CD14-positive monocyte (primary cell): Measurements from ENCODE around the gene CEP20. TPM values are rescaled to one million over a fixed set of nuclear protein-coding genes. Genes with fewer than 3 reads are reported as not detected.

Experiments
- DNase-seq, 3 donors: peaks; one replicate each; pipeline ENCODE4 v3.0.0-alpha.2; 2011 to 2022
- H2AFZ ChIP-seq: 2 replicates; pipeline ENCODE4 v1.6.0; 2012; ENCODE audit warnings: mild to moderate bottlenecking, low read depth, low read length, inconsistent platforms; ENCODE audit not compliant: insufficient read depth, poor library complexity, severe bottlenecking
- H3K27ac ChIP-seq, 2 donors: 1 replicate in 1 of 2; 2 replicates in 1 of 2; pipeline ENCODE4 v1.5.1; 2012 to 2013; ENCODE audit warnings: low read length in 2 of 2, control low read depth in 1 of 2, inconsistent platforms in 1 of 2, low read depth in 1 of 2, mild to moderate bottlenecking in 1 of 2
- H3K27me3 ChIP-seq, 2 donors: one replicate each; pipeline versions ENCODE4 v1.6.0 to v1.6.1; 2011 to 2013; ENCODE audit warnings: low read length in 2 of 2; ENCODE audit not compliant: control insufficient read depth in 2 of 2, insufficient read depth in 2 of 2
- H3K36me3 ChIP-seq, 2 donors: replicated peaks in 1 of 2; 1 replicate in 1 of 2; 2 replicates in 1 of 2; pipeline versions ENCODE4 v1.5.1 to v1.6.1; 2012 to 2013; ENCODE audit warnings: low read length in 2 of 2, control low read depth in 1 of 2, inconsistent platforms in 1 of 2, mild to moderate bottlenecking in 1 of 2; ENCODE audit not compliant: insufficient read depth in 2 of 2, control insufficient read depth in 1 of 2
- H3K4me1 ChIP-seq, 2 donors: 1 replicate in 1 of 2; 2 replicates in 1 of 2; pipeline versions ENCODE4 v1.5.1 to v1.6.1; 2012 to 2013; ENCODE audit warnings: low read length in 2 of 2, control low read depth in 1 of 2, inconsistent platforms in 1 of 2, mild to moderate bottlenecking in 1 of 2, moderate library complexity in 1 of 2; ENCODE audit not compliant: insufficient read depth in 2 of 2, control insufficient read depth in 1 of 2
- H3K4me2 ChIP-seq: replicated peaks from 2 replicates; pipeline ENCODE3; 2012; ENCODE audit warnings: low read length, moderate library complexity, mild to moderate bottlenecking; ENCODE audit not compliant: poor library complexity, severe bottlenecking; ENCODE audit errors: extremely low read depth
- H3K4me3 ChIP-seq, 3 experiments: fragments of 200-600 bp in 1 of 3; sonication (generic) in 1 of 3; replicated peaks in 1 of 3; 1 replicate in 2 of 3; 2 replicates in 1 of 3; pipeline ENCODE4 v1.5.1; 2011 to 2013; ENCODE audit warnings: low read length in 3 of 3, mild to moderate bottlenecking in 3 of 3, control low read depth in 2 of 3, low read depth in 2 of 3, inconsistent platforms in 1 of 3, moderate library complexity in 1 of 3
- H3K79me2 ChIP-seq: 2 replicates; pipeline ENCODE4 v1.6.0; 2012; ENCODE audit warnings: mild to moderate bottlenecking, control low read depth, inconsistent platforms, low read length, moderate library complexity; ENCODE audit not compliant: insufficient read depth
- H3K9ac ChIP-seq: 2 replicates; pipeline ENCODE4 v1.6.0; 2017; ENCODE audit warnings: low read length, mild to moderate bottlenecking; ENCODE audit not compliant: insufficient read depth, poor library complexity, severe bottlenecking
- H3K9me3 ChIP-seq, 2 donors: replicated peaks in 1 of 2; 1 replicate in 1 of 2; 2 replicates in 1 of 2; pipeline versions ENCODE4 v1.5.1 to v1.6.1; 2012 to 2013; ENCODE audit warnings: low read length in 2 of 2, control low read depth in 1 of 2; ENCODE audit not compliant: control insufficient read depth in 1 of 2, insufficient read depth in 1 of 2
- H4K20me1 ChIP-seq: 2 replicates; pipeline ENCODE4 v1.6.0; 2012; ENCODE audit warnings: mild to moderate bottlenecking, low read length, control low read depth, moderate library complexity; ENCODE audit not compliant: insufficient read depth
- H3K27ac Mint-ChIP-seq, 7 donors: one replicate each; pipeline ENCODE4 v1.8.0; 2020; ENCODE audit warnings: mild to moderate bottlenecking in 7 of 7, mixed read lengths in 7 of 7, moderate library complexity in 6 of 7, inconsistent platforms in 2 of 7
- H3K27me3 Mint-ChIP-seq, 3 donors: one replicate each; pipeline ENCODE4 v1.8.0; 2021 to 2022; ENCODE audit warnings: low read depth in 3 of 3, mild to moderate bottlenecking in 3 of 3, mixed read lengths in 3 of 3, moderate library complexity in 3 of 3, inconsistent platforms in 1 of 3
- H3K36me3 Mint-ChIP-seq, 2 donors: one replicate each; pipeline ENCODE4 v1.8.0; 2020; ENCODE audit warnings: mixed read lengths in 2 of 2, inconsistent platforms in 1 of 2, mild to moderate bottlenecking in 1 of 2
- H3K4me1 Mint-ChIP-seq: one replicate; pipeline ENCODE4 v1.8.0; 2020; ENCODE audit warnings: mild to moderate bottlenecking, mixed read lengths
- H3K4me3 Mint-ChIP-seq, 2 donors: one replicate each; pipeline ENCODE4 v1.8.0; 2020; ENCODE audit warnings: mild to moderate bottlenecking in 2 of 2, mixed read lengths in 2 of 2, moderate library complexity in 1 of 2
- H3K9me3 Mint-ChIP-seq, 7 donors: one replicate each; pipeline ENCODE4 v1.8.0; 2020 to 2022; ENCODE audit warnings: mixed read lengths in 7 of 7, mild to moderate bottlenecking in 6 of 7, moderate library complexity in 6 of 7, inconsistent platforms in 2 of 7
- CTCF ChIP-seq: fragments of 200-600 bp; IDR thresholded peaks from one replicate; pipeline ENCODE4 v1.8.0; 2022; ENCODE audit warnings: antibody characterized with exemption, mild to moderate bottlenecking
- WGBS: methylation state at CpG from one replicate; pipeline ENCODE4 v1.1.5; 2013; ENCODE audit warnings: missing lambda C conversion rate; ENCODE audit not compliant: insufficient coverage; 5-methylcytosine and 5-hydroxymethylcytosine counted together
- intact Hi-C, 2 donors: fragments of 100-400 bp; cut with micrococcal nuclease; formaldehyde crosslinking; loops; one replicate each; pipeline versions ENCODE4 v1.15.0 to v1.15.1; 2023
- polyA plus RNA-seq, 3 donors: library from polyadenylated mRNA; depleted of rRNA in 1 of 3; unstranded in 2 of 3; stranded (reverse) in 1 of 3; fragments of 300-500 nt in 2 of 3; fragments of >200 nt in 1 of 3; fragmentation: Illumina TruSeq in 2 of 3; gene quantifications; 1 replicate in 2 of 3; 2 replicates in 1 of 3; pipeline ENCODE4 v1.2.3, GENCODE V29; 2012 to 2021

The CEP20 gene
- polyA plus RNA-seq, 3 donors, result 11.6 to 27.3 (median 24.7) TPM

- Mint-ChIP-seq H3K36me3 (peaks cover 55 to 67% of the 10 kb centered on the region in 2 donors), H3K9me3 (no peaks in the 10 kb centered on the region), H3K27ac (peak overlapping the region in 1 of 7 donors; percentile 30), H3K27me3 (peaks cover 0 to 2% (median 0%) of the 10 kb centered on the region in 3 donors), H3K4me3 (no peak overlapping the region), H3K4me1 (peaks cover 21% of the 10 kb centered on the region)
- Histone ChIP-seq H3K9ac (no peak overlapping the region), H3K4me3 (no peak overlapping the region), H4K20me1 (no peaks in the 10 kb centered on the region), H3K4me2 (no peak overlapping the region), H3K36me3 (peaks cover 42 to 79% of the 10 kb centered on the region in 2 donors), H3K27ac (peak overlapping the region in 1 of 2 donors; percentile 45), H2AFZ (no peak overlapping the region), H3K4me1 (peaks cover 7% of the 10 kb centered on the region in 2 donors), H3K27me3 (no peaks in the 10 kb centered on the region), H3K79me2 (peaks cover 56% of the 10 kb centered on the region), H3K9me3 (no peaks in the 10 kb centered on the region)
- no peak for TF ChIP-seq CTCF
- intact Hi-C loops, result loop anchor here in 1 of 2 donors (10.0 kb wide), 1 partner anchor 1246 kb away; the partner anchor contains the start of genes BFAR and PARN
- WGBS, result 96% methylated on average over 4 of the region's 5 CpGs
- DNase-seq, result no peak
Measured at GRCh38 chr16:15880434-15881308, 7.7 kb downstream of the CEP20 start.

- Histone ChIP-seq H3K4me1 (peaks cover 7% of the 10 kb centered on the region in 2 donors), H3K36me3 (peaks cover 46 to 83% of the 10 kb centered on the region in 2 donors), H3K9me3 (no peaks in the 10 kb centered on the region), H3K27me3 (no peaks in the 10 kb centered on the region), H4K20me1 (no peaks in the 10 kb centered on the region), H3K4me2 (no peak overlapping the region), H3K9ac (no peak overlapping the region), H3K79me2 (peaks cover 47% of the 10 kb centered on the region), H3K27ac (peak overlapping the region in 1 of 2 donors; percentile 20), H3K4me3 (no peak overlapping the region), H2AFZ (no peak overlapping the region)
- peaks cover 0 to 2% (median 0%) of the 10 kb centered on the region in 3 donors for H3K27me3 Mint-ChIP-seq
- H3K4me3 Mint-ChIP-seq, result no peak overlapping the region
- WGBS, result no CpG with 5 or more reads among the region's 2 CpGs
- H3K27ac Mint-ChIP-seq, result peak overlapping the region in 6 of 7 donors; percentile 6 to 70 (median 28)
- intact Hi-C loops, result loop anchor here in 1 of 2 donors (5.0 kb wide), 1 partner anchor 248 kb away; no protein-coding TSS in a partner anchor
- peak in 2 of 3 donors; percentile 16 to 28 for DNase-seq
- no peaks in the 10 kb centered on the region for H3K9me3 Mint-ChIP-seq
- TF ChIP-seq CTCF, result no peak
- peaks cover 58 to 76% of the 10 kb centered on the region in 2 donors for H3K36me3 Mint-ChIP-seq
- H3K4me1 Mint-ChIP-seq, result peaks cover 23% of the 10 kb centered on the region
Measured at GRCh38 chr16:15879255-15879811, 9.1 kb downstream of the CEP20 start.
